GM18951 (cell line): ENCODE data around the gene TENT5A.

Source experiments
- POLR2A ChIP-seq: IDR thresholded peaks from 4 replicates; pipeline ENCODE4 v1.6.1; 2011; ENCODE audit warnings: mild to moderate bottlenecking; ENCODE audit not compliant: insufficient read length, insufficient read depth; ENCODE audit errors: extremely low read depth
- in situ Hi-C: fragments of 300-500 bp; cut with MboI; formaldehyde crosslinking; loops from one replicate; pipeline ENCODE4 v1.12.0; 2022; ENCODE audit warnings: low sequenced_read_pairs, mixed read lengths, inconsistent platforms; ENCODE audit not compliant: unreplicated experiment

Gene TENT5A

GRCh38 chr6:81735756-81736380 lies 16.6 kb downstream of the TENT5A start:
- no peak for TF ChIP-seq POLR2A
- in situ Hi-C loops, result no loop called here

- in situ Hi-C loops, result no loop called here
- no peak for TF ChIP-seq POLR2A
These were observed 17.9 kb downstream of the TENT5A start for GRCh38 chr6:81734500-81735150.

GRCh38 chr6:81734081-81734480 lies 18.4 kb downstream of the TENT5A start:
- in situ Hi-C loops, result no loop called here
- TF ChIP-seq POLR2A, result no peak

- in situ Hi-C loops, result no loop called here
These were observed 20.7 kb downstream of the TENT5A start for GRCh38 chr6:81731814-81732213.

GRCh38 chr6:81727876-81728517 lies 24.5 kb downstream of the TENT5A start:
- in situ Hi-C loops, result no loop called here
- no peak for TF ChIP-seq POLR2A

More at GRCh38 chr6:81731814-81732213, 20.7 kb downstream of the TENT5A start:
- no peak for TF ChIP-seq POLR2A

- TF ChIP-seq POLR2A, result no peak
- in situ Hi-C loops, result no loop called here
These were observed 27.4 kb downstream of the TENT5A start for GRCh38 chr6:81725127-81725526.

GRCh38 chr6:81722506-81723223 lies 29.8 kb downstream of the TENT5A start:
- in situ Hi-C loops, result no loop called here

GRCh38 chr6:81720427-81720826 lies 32.1 kb downstream of the TENT5A start:
- no peak for TF ChIP-seq POLR2A
- in situ Hi-C loops, result no loop called here

More at GRCh38 chr6:81722506-81723223, 29.8 kb downstream of the TENT5A start:
- TF ChIP-seq POLR2A, result no peak

GRCh38 chr6:81718126-81718525 lies 34.4 kb downstream of the TENT5A start:
- no peak for TF ChIP-seq POLR2A
- in situ Hi-C loops, result no loop called here

- no peak for TF ChIP-seq POLR2A
- in situ Hi-C loops, result no loop called here
These were observed 37.8 kb downstream of the TENT5A start for GRCh38 chr6:81714684-81715083.

- in situ Hi-C loops, result no loop called here
- no peak for TF ChIP-seq POLR2A
These were observed 39.3 kb downstream of the TENT5A start for GRCh38 chr6:81713205-81713604.

GRCh38 chr6:81708113-81708699 lies 44.3 kb downstream of the TENT5A start:
- no peak for TF ChIP-seq POLR2A
- in situ Hi-C loops, result no loop called here

- TF ChIP-seq POLR2A, result no peak
- in situ Hi-C loops, result no loop called here
These were observed 47.8 kb downstream of the TENT5A start for GRCh38 chr6:81704700-81705099.
